Activated CD4-positive, alpha-beta T cell treated with anti-CD3 and anti-CD28 coated beads, Interleukin-2, Interleukin-4, amounts not matched to agents 100 ng/mL and 50 ng/mL, durations not matched to agents 16 hours and 8 hours (primary cell): ENCODE measurements around the gene HLA-DMB.

Source experiments
- DNase-seq: peaks from one replicate; pipeline ENCODE4 v3.0.0-alpha.2; 2020; ENCODE audit warnings: low spot score

Gene HLA-DMB

GRCh38 chr6:32971581-32972352 lies 30.9 kb upstream of the HLA-DMB start:
- peak; percentile 100 for DNase-seq

- no peak for DNase-seq
Measured at GRCh38 chr6:32971242-32971580, 30.4 kb upstream of the HLA-DMB start.

- peak; percentile 86 for DNase-seq
Measured at GRCh38 chr6:32970413-32971241, 29.8 kb upstream of the HLA-DMB start.

- peak; percentile 81 for DNase-seq
Measured at GRCh38 chr6:32969685-32970412, 29.0 kb upstream of the HLA-DMB start.

- peak; percentile 80 for DNase-seq
Measured at GRCh38 chr6:32968867-32969684, 28.2 kb upstream of the HLA-DMB start.

- DNase-seq = peak; percentile 98
Measured at GRCh38 chr6:32968093-32968866, 27.5 kb upstream of the HLA-DMB start, which contains the start of gene BRD2. TSS of gene BRD2 (plus strand) at chr6:32968594. CDS start at chr6:32972899, 4,305 bp downstream.

- DNase-seq = peak; percentile 63
Measured at GRCh38 chr6:32967151-32968091, 26.6 kb upstream of the HLA-DMB start.

GRCh38 chr6:32964776-32965175 lies 23.9 kb upstream of the HLA-DMB start:
- DNase-seq = no peak

- no peak for DNase-seq
Measured at GRCh38 chr6:32963866-32964265, 23.0 kb upstream of the HLA-DMB start.

- no peak for DNase-seq
Measured at GRCh38 chr6:32962213-32962826, 21.5 kb upstream of the HLA-DMB start.

- no peak for DNase-seq
Measured at GRCh38 chr6:32960563-32960962, 19.7 kb upstream of the HLA-DMB start.

GRCh38 chr6:32956176-32956575 lies 15.3 kb upstream of the HLA-DMB start:
- DNase-seq = no peak

GRCh38 chr6:32954986-32955802 lies 14.4 kb upstream of the HLA-DMB start:
- peak; percentile 59 for DNase-seq

- no peak for DNase-seq
Measured at GRCh38 chr6:32954267-32954666, 13.4 kb upstream of the HLA-DMB start.

- no peak for DNase-seq
Measured at GRCh38 chr6:32953775-32954174, 12.9 kb upstream of the HLA-DMB start.

GRCh38 chr6:32952817-32953739 lies 12.2 kb upstream of the HLA-DMB start, which contains the start of gene HLA-DMA:
TSS of gene HLA-DMA (minus strand) at chr6:32953097. CDS start at chr6:32953036, 61 bp downstream.
- DNase-seq = peak; percentile 94

- no peak for DNase-seq
Measured at GRCh38 chr6:32950449-32950848, 9.6 kb upstream of the HLA-DMB start.
